Endothelial cell of umbilical vein (primary cell): ENCODE data around the gene HIGD1C. TPM values are rescaled to one million over a fixed set of nuclear protein-coding genes. Genes with fewer than 3 reads are reported as not detected.

Source experiments
- BruUV-seq: library from RNA; stranded (reverse); fragments of 400-500 nt; replicated peaks from 2 replicates; lab custom pipeline; 2021; lab: Mats Ljungman, UMichigan
- CTCF ChIA-PET: fragments of 300-600, 350-600 bp; sonication (Branson Sonifier 250); formaldehyde crosslinking; loops from one replicate; lab custom pipeline; 2021; ENCODE audit warnings: antibody characterized with exemption, inconsistent platforms; lab: Charles Lee
- POLR2A ChIA-PET: fragments of 300-600, 350-600 bp; sonication (Branson Sonifier 250); formaldehyde crosslinking; loops from one replicate; lab custom pipeline; 2021; ENCODE audit warnings: antibody characterized with exemption, inconsistent platforms; lab: Charles Lee
- DNase-seq: peaks from one replicate; pipeline ENCODE4 v3.0.0-alpha.2; 2011; ENCODE audit warnings: low read depth, low spot score
- FAIRE-seq: peaks from 2 replicates; lab custom pipeline; 2011; peaks lifted over from hg19 to GRCh38; lab: Jason Lieb, UNC
- H2AFZ ChIP-seq: 2 replicates; pipeline ENCODE4 v1.6.0; 2012; ENCODE audit warnings: low read depth, low read length, control low read depth, inconsistent platforms
- H3K27ac ChIP-seq: 2 replicates; pipeline ENCODE4 v1.5.1; 2011; ENCODE audit warnings: low read depth, mild to moderate bottlenecking, control low read depth, low read length, moderate library complexity; ENCODE audit not compliant: insufficient read depth
- H3K27me3 ChIP-seq, 2 experiments: 2 replicates each; pipeline versions ENCODE4 v1.6.0 to v1.6.1; 2011; ENCODE audit warnings: low read length in 2 of 2, mixed read lengths in 1 of 2; ENCODE audit not compliant: control insufficient read depth in 2 of 2, insufficient read depth in 2 of 2
- H3K36me3 ChIP-seq, 2 experiments: 2 replicates in 1 of 2; 3 replicates in 1 of 2; pipeline ENCODE4 v1.5.1; 2011; ENCODE audit warnings: low read length in 2 of 2, mild to moderate bottlenecking in 1 of 2, moderate library complexity in 1 of 2; ENCODE audit not compliant: control insufficient read depth in 2 of 2, insufficient read depth in 2 of 2; ENCODE audit errors: extremely low read depth in 1 of 2
- H3K4me1 ChIP-seq: 3 replicates; pipeline ENCODE4 v1.5.1; 2011; ENCODE audit warnings: mild to moderate bottlenecking, low read length; ENCODE audit not compliant: control insufficient read depth, insufficient read depth; ENCODE audit errors: extremely low read depth
- H3K4me2 ChIP-seq: 2 replicates; pipeline ENCODE4 v1.6.1; 2011; ENCODE audit warnings: low read length, control low read depth, mixed read lengths; ENCODE audit not compliant: insufficient read depth
- H3K4me3 ChIP-seq, 3 experiments: fragments of 200-600 bp in 1 of 3; sonication (generic), shearing (Covaris generic) in 1 of 3; replicated peaks in 1 of 3; 2 replicates each; pipeline ENCODE4 v1.5.1; 2011 to 2016; ENCODE audit warnings: control low read depth in 3 of 3, low read length in 3 of 3, mild to moderate bottlenecking in 2 of 3, inconsistent platforms in 1 of 3, low read depth in 1 of 3, moderate library complexity in 1 of 3; ENCODE audit not compliant: insufficient read depth in 1 of 3
- H3K79me2 ChIP-seq: 2 replicates; pipeline ENCODE4 v1.6.0; 2012; ENCODE audit warnings: low read length, inconsistent platforms; ENCODE audit not compliant: control insufficient read depth, insufficient read depth
- H3K9ac ChIP-seq: replicated peaks from 2 replicates; pipeline ENCODE3; 2011; ENCODE audit warnings: low read length, control low read depth; ENCODE audit not compliant: insufficient read depth; ENCODE audit errors: extremely low read depth
- H3K9me1 ChIP-seq: replicated peaks from 3 replicates; pipeline ENCODE4 v1.6.0; 2011; ENCODE audit warnings: mild to moderate bottlenecking, low read length; ENCODE audit not compliant: control insufficient read depth, insufficient read depth; ENCODE audit errors: extremely low read depth
- H3K9me3 ChIP-seq: replicated peaks from 2 replicates; pipeline ENCODE4 v1.5.1; 2012; ENCODE audit warnings: low read length, inconsistent platforms; ENCODE audit not compliant: control insufficient read depth, insufficient read depth
- H4K20me1 ChIP-seq: replicated peaks from 2 replicates; pipeline ENCODE3; 2011; ENCODE audit warnings: mild to moderate bottlenecking, low read length; ENCODE audit not compliant: control insufficient read depth, insufficient read depth; ENCODE audit errors: extremely low read depth
- CTCF ChIP-seq, 2 donors: IDR thresholded peaks; 1 replicate in 1 of 2; 2 replicates in 1 of 2; pipeline ENCODE4 v1.5.1; 2011; ENCODE audit warnings: low read length in 2 of 2, mild to moderate bottlenecking in 2 of 2, moderate library complexity in 2 of 2, control low read depth in 1 of 2, inconsistent platforms in 1 of 2, low read depth in 1 of 2; ENCODE audit not compliant: insufficient read depth in 1 of 2; ENCODE audit errors: extremely low read depth in 1 of 2
- EZH2 ChIP-seq: IDR thresholded peaks from 2 replicates; pipeline ENCODE4 v1.6.1; 2012; ENCODE audit warnings: borderline replicate concordance, low read depth, mild to moderate bottlenecking, moderate library complexity, low read length, inconsistent platforms; ENCODE audit not compliant: severe bottlenecking
- FOS ChIP-seq: IDR thresholded peaks from 2 replicates; pipeline ENCODE4 v1.6.1; 2011; ENCODE audit warnings: mild to moderate bottlenecking, low read length, moderate library complexity, borderline replicate concordance; ENCODE audit not compliant: insufficient read depth
- GATA2 ChIP-seq: IDR thresholded peaks from 2 replicates; pipeline ENCODE4 v1.7.0; 2011; ENCODE audit warnings: low read depth, mild to moderate bottlenecking, moderate library complexity, mixed read lengths, low read length; ENCODE audit not compliant: insufficient read length, insufficient read depth
- MAX ChIP-seq: IDR thresholded peaks from 2 replicates; pipeline ENCODE4 v1.6.1; 2011; ENCODE audit not compliant: insufficient read depth, insufficient read length
- dilution Hi-C: fragments of 300-500 bp; cut with MboI; formaldehyde crosslinking; loops from one replicate; pipeline ENCODE4 v1.15.0; 2019; ENCODE audit warnings: low sequenced_read_pairs; ENCODE audit not compliant: extremely low pct_ligation_motif_present
- intact Hi-C: fragments of 100-400 bp; cut with micrococcal nuclease; formaldehyde crosslinking; loops from one replicate; pipeline ENCODE4 v1.10.0; 2022
- polyA plus RNA-seq, 4 experiments: library from polyadenylated mRNA; depleted of rRNA in 3 of 4; stranded (reverse) in 3 of 4; unstranded in 1 of 4; fragments of >200 nt; gene quantifications; 2 replicates each; pipeline versions ENCODE4 v1.2.1 to v1.2.3, GENCODE V29; 2011 to 2012; ENCODE audit warnings: missing spikeins in 1 of 4
- total RNA-seq: library from RNA; stranded (reverse); gene quantifications from 2 replicates; pipeline ENCODE4 v1.2.3, GENCODE V29; 2021

Gene HIGD1C
- total and polyA plus RNA-seq, 2 donors (not counting 3 experiments of a cell fraction or from before 2014, with no cell fraction given) = not detected

DNA sequence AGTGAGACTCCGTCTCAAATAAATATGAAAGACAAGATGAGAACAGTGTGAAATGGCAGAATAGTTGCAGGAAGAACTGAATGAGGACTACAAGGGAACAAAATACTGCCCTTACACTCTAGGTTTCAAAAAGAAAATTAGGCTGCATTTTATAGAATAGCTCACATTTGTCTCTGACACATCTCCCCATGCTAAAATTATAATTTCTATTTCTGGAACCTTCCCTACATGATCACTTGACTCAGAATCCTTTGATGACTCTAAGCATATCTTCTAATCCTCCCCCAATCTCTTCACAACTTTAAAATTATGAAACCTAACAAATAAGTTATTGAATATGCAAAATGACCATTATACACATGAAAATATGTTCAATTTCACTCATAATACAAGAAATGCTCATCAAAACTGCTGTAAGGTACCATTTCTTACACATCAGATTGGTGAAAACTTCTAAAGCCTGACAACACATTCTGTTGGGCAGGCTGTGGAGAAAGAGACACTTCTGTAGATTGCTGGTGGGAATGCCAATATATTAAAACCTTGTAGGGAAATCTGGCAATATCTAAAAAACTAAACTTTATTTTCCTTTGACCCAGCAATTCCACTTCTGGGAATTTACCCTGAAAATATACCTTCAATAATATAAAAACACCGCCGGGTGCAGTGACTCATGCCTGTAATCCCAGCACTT lies 4.3 kb upstream of the HIGD1C start:
- ChIA-PET POLR2A (no interaction called here), CTCF (no interaction called here)
- DNase-seq = no peak
- H3K9me1 ChIP-seq = no peaks in the 10 kb centered on the region
- H3K4me3 ChIP-seq = no peak overlapping the region
- no peak overlapping the region for H3K4me2 ChIP-seq
- intact Hi-C loops (no loop called here), dilution Hi-C loops (no loop called here)
- no peaks in the 10 kb centered on the region for H4K20me1 ChIP-seq
- no peak for TF ChIP-seq CTCF (IDR thresholded peaks at IDR 0.05; ENCODE audit: extremely low read depth in 1 of 2, insufficient read depth in 1 of 2, low read depth in 1 of 2, low read length in 2 of 2)
- no peak overlapping the region for H3K9ac ChIP-seq
- no peaks in the 10 kb centered on the region for H3K79me2 ChIP-seq
- no peaks in the 10 kb centered on the region for H3K9me3 ChIP-seq
- no TSS peak for BruUV-seq
- H3K36me3 ChIP-seq = no peaks in the 10 kb centered on the region
- no peak overlapping the region for H3K27ac ChIP-seq
- H3K4me1 ChIP-seq = no peaks in the 10 kb centered on the region
- no peak overlapping the region for H2AFZ ChIP-seq
- no peak for FAIRE-seq
- no peaks in the 10 kb centered on the region for H3K27me3 ChIP-seq

GRCh38 chr12:50948798-50949197 lies 3.5 kb upstream of the HIGD1C start:
- Histone ChIP-seq H3K9ac (no peak overlapping the region), H3K27ac (no peak overlapping the region), H3K9me1 (no peaks in the 10 kb centered on the region), H3K79me2 (no peaks in the 10 kb centered on the region), H3K4me2 (no peak overlapping the region), H3K36me3 (no peaks in the 10 kb centered on the region), H4K20me1 (no peaks in the 10 kb centered on the region), H3K9me3 (no peaks in the 10 kb centered on the region), H3K27me3 (no peaks in the 10 kb centered on the region), H3K4me3 (no peak overlapping the region), H2AFZ (no peak overlapping the region), H3K4me1 (no peaks in the 10 kb centered on the region)
- ChIA-PET POLR2A (no interaction called here), CTCF (interaction anchor here (1.5 kb wide), 1 partner anchor 18 kb away, joined by 5 read pairs; no protein-coding TSS in a partner anchor)
- intact Hi-C loops = no loop called here
- BruUV-seq = no TSS peak
- dilution Hi-C loops = no loop called here
- TF ChIP-seq GATA2 (no peak), FOS (no peak), CTCF (IDR thresholded peaks at IDR 0.05; ENCODE audit: extremely low read depth in 1 of 2, insufficient read depth in 1 of 2, low read depth in 1 of 2, low read length in 2 of 2) (no peak), EZH2 (no peak), MAX (no peak)
- no peak for FAIRE-seq
- no peak for DNase-seq
